GM12878 (cell line): ENCODE results near the gene SIX3. TPM values are rescaled to one million over a fixed set of nuclear protein-coding genes. Genes with fewer than 3 reads are reported as not detected.

ENCODE experiments used
- ATAC-seq: fragments of 200-7000 bp; cut with Tn5 transposase; 3 replicates; pipeline ENCODE4 v1.9.1; 2020; ENCODE audit warnings: mild to moderate bottlenecking, moderate library complexity
- BruUV-seq: library from RNA; stranded (reverse); fragments of 400-500 nt; replicated peaks from 2 replicates; lab custom pipeline; 2021; lab: Mats Ljungman, UMichigan
- CTCF ChIA-PET: fragments of 300-600 bp; sonication (Branson Sonifier 250); formaldehyde crosslinking; extraction: SDS; loops from one replicate; lab custom pipeline; 2021; ENCODE audit warnings: inconsistent platforms; lab: Yijun Ruan, JAX
- POLR2A ChIA-PET: fragments of 350-600 bp; formaldehyde crosslinking; extraction: SDS; loops from one replicate; lab custom pipeline; 2021; ENCODE audit warnings: inconsistent platforms; lab: Charles Lee
- RAD21 ChIA-PET: fragments of 300-600 bp; sonication (Branson Sonifier 250); formaldehyde crosslinking; loops from one replicate; lab custom pipeline; 2023; ENCODE audit warnings: antibody characterized with exemption; ENCODE audit not compliant: unreplicated experiment; lab: Charles Lee
- SMC1A ChIA-PET: fragments of 300-600 bp; sonication (Branson Sonifier 250); formaldehyde crosslinking; loops from one replicate; lab custom pipeline; 2023; ENCODE audit not compliant: unreplicated experiment, uncharacterized antibody; lab: Charles Lee
- DNase-seq: peaks from one replicate; pipeline ENCODE4 v3.0.0-alpha.2; 2011; ENCODE audit warnings: low read depth, low spot score
- FAIRE-seq: peaks from 3 replicates; lab custom pipeline; 2011; peaks lifted over from hg19 to GRCh38; lab: Jason Lieb, UNC
- H2AFZ ChIP-seq: 2 replicates; pipeline ENCODE4 v1.6.0; 2011; ENCODE audit warnings: low read depth, low read length, control low read depth; ENCODE audit not compliant: control insufficient read depth
- H3K27ac ChIP-seq: 2 replicates; pipeline ENCODE4 v1.5.1; 2011; ENCODE audit warnings: control low read depth; ENCODE audit not compliant: control insufficient read depth, insufficient read depth
- H3K27me3 ChIP-seq, 2 experiments: replicated peaks in 1 of 2; 2 replicates each; pipeline versions ENCODE4 v1.6.0 to v1.6.1; 2011; ENCODE audit warnings: low read length in 1 of 2; ENCODE audit not compliant: control insufficient read depth in 2 of 2, insufficient read depth in 2 of 2
- H3K36me3 ChIP-seq, 2 experiments: 2 replicates each; pipeline ENCODE4 v1.5.1; 2011; ENCODE audit warnings: low read length in 1 of 2; ENCODE audit not compliant: control insufficient read depth in 2 of 2, insufficient read depth in 2 of 2
- H3K4me1 ChIP-seq: 2 replicates; pipeline ENCODE4 v1.6.1; 2011; ENCODE audit warnings: mild to moderate bottlenecking, low read length, moderate library complexity, mixed read lengths; ENCODE audit not compliant: control insufficient read depth, insufficient read depth
- H3K4me2 ChIP-seq: 2 replicates; pipeline ENCODE4 v1.6.0; 2011; ENCODE audit warnings: control low read depth; ENCODE audit not compliant: control insufficient read depth, insufficient read depth
- H3K4me3 ChIP-seq: fragments of 200-600 bp; sonication (generic); 2 replicates; pipeline ENCODE4 v1.5.1; 2016
- H3K79me2 ChIP-seq: 2 replicates; pipeline ENCODE4 v1.6.0; 2011; ENCODE audit warnings: low read length; ENCODE audit not compliant: control insufficient read depth, insufficient read depth
- H3K9ac ChIP-seq: 2 replicates; pipeline ENCODE4 v1.8.0; 2011; ENCODE audit warnings: low read length, control low read depth, mixed read lengths; ENCODE audit not compliant: control insufficient read depth, insufficient read depth
- H3K9me3 ChIP-seq: replicated peaks from 3 replicates; pipeline ENCODE4 v1.5.1; 2011; ENCODE audit warnings: mild to moderate bottlenecking, low read length; ENCODE audit not compliant: control insufficient read depth, insufficient read depth
- H4K20me1 ChIP-seq: 2 replicates; pipeline ENCODE4 v1.6.0; 2011; ENCODE audit not compliant: control insufficient read depth, insufficient read depth
- ASH2L ChIP-seq: fragments of 300-600, 200-600 bp; sonication (generic); IDR thresholded peaks from 2 replicates; pipeline ENCODE4 v1.6.1; 2017; ENCODE audit warnings: low read depth, mild to moderate bottlenecking, borderline replicate concordance
- CTCF ChIP-seq, 3 experiments: IDR thresholded peaks in 2 of 3; conservative IDR thresholded peaks in 1 of 3; 2 replicates each; pipeline ENCODE4 v1.5.1; 2011; ENCODE audit warnings: low read depth in 3 of 3, low read length in 3 of 3, mild to moderate bottlenecking in 3 of 3, control low read depth in 2 of 3, moderate library complexity in 2 of 3, inconsistent platforms in 1 of 3, mixed read lengths in 1 of 3; ENCODE audit not compliant: control insufficient read depth in 2 of 3, insufficient read depth in 1 of 3; ENCODE audit errors: extremely low read depth in 1 of 3
- E2F4 ChIP-seq: IDR thresholded peaks from 2 replicates; pipeline ENCODE4 v1.6.1; 2012; ENCODE audit warnings: low read depth, low read length, improper control_type of control experiment
- EGR1 ChIP-seq, 2 experiments: IDR thresholded peaks; 1 replicate in 1 of 2; 2 replicates in 1 of 2; pipeline ENCODE4 v1.6.1; 2011 to 2012; ENCODE audit warnings: low read depth in 2 of 2, low read length in 2 of 2, borderline replicate concordance in 1 of 2, mild to moderate bottlenecking in 1 of 2, moderate library complexity in 1 of 2
- GATAD2B ChIP-seq: fragments of 450-650 bp; conservative IDR thresholded peaks from 2 replicates; pipeline ENCODE4 v1.6.1; 2017; ENCODE audit warnings: low read depth, mild to moderate bottlenecking, moderate library complexity
- HDGF ChIP-seq: fragments of 450-650 bp; IDR thresholded peaks from 2 replicates; pipeline ENCODE4 v1.6.1; 2016; ENCODE audit warnings: antibody characterized with exemption
- NRF1 ChIP-seq: conservative IDR thresholded peaks from 2 replicates; pipeline ENCODE4 v1.6.1; 2011; ENCODE audit warnings: mild to moderate bottlenecking, low read depth, low read length, improper control_type of control experiment
- WRNIP1 ChIP-seq: IDR thresholded peaks from 2 replicates; pipeline ENCODE4 v1.6.1; 2011; ENCODE audit warnings: low read depth, low read length, improper control_type of control experiment, borderline replicate concordance
- ZNF217 ChIP-seq: fragments of 450-650 bp; IDR thresholded peaks from 2 replicates; pipeline ENCODE4 v1.6.1; 2017; ENCODE audit warnings: antibody characterized with exemption, mild to moderate bottlenecking
- WGBS: methylation state at CpG from one replicate; pipeline ENCODE4 v1.1.6; 2016; ENCODE audit warnings: low lambda C conversion rate; ENCODE audit not compliant: insufficient replicate concordance, insufficient coverage; ENCODE audit errors: missing lambda C conversion rate; 5-methylcytosine and 5-hydroxymethylcytosine counted together
- in situ Hi-C: fragments of 300-500 bp; cut with MboI; formaldehyde crosslinking; loops from 9 replicates; pipeline ENCODE4 v1.14.3; 2018; ENCODE audit warnings: mixed read lengths
- intact Hi-C: fragments of 100-400 bp; cut with micrococcal nuclease; formaldehyde crosslinking; loops from one replicate; pipeline ENCODE4 v1.14.2; 2022; ENCODE audit not compliant: unreplicated experiment
- polyA plus RNA-seq, 11 experiments: library from polyadenylated mRNA; depleted of rRNA in 4 of 11; unstranded in 6 of 11; stranded (reverse) in 5 of 11; fragments of >200 nt; fragmentation: Nextera tagmentation in 4 of 11; fragmentation: Illumina TruSeq in 1 of 11; extraction: Ambion mirVana in 4 of 11; extraction: Trizol in 1 of 11; gene quantifications; 1 replicate in 1 of 11; 2 replicates in 10 of 11; pipeline versions ENCODE4 v1.2.1 to v1.2.3, GENCODE V29; 2011 to 2016; ENCODE audit warnings: inconsistent platforms in 2 of 11, missing spikeins in 2 of 11, low read depth in 1 of 11
- total RNA-seq, 4 experiments: library from RNA; depleted of rRNA in 3 of 4; stranded (reverse); fragments of >200 nt in 3 of 4; fragmentation: Illumina TruSeq in 1 of 4; extraction: Trizol in 1 of 4; gene quantifications; 2 replicates each; pipeline versions ENCODE4 v1.2.1 to v1.2.3, GENCODE V29; 2013 to 2021

Gene SIX3
- total and polyA plus RNA-seq, 10 of the 15 experiments (the other 5 are each of a cell fraction or from before 2014, with no cell fraction given): 0.05 to 0.42 (median 0.13) TPM; not detected in 4

- Histone ChIP-seq H3K79me2 (no peaks in the 10 kb centered on the region), H3K27me3 (peaks cover 0 to 14% of the 10 kb centered on the region in 2 experiments; a peak in 3 of 4 replicates), H3K36me3 (no peaks in the 10 kb centered on the region), H4K20me1 (no peaks in the 10 kb centered on the region), H3K27ac (no peak overlapping the region), H2AFZ (no peak overlapping the region), H3K4me1 (no peaks in the 10 kb centered on the region), H3K4me2 (no peak overlapping the region), H3K9ac (no peak overlapping the region), H3K9me3 (no peaks in the 10 kb centered on the region), H3K4me3 (no peak overlapping the region)
- SMC1A ChIA-PET: interaction anchor here (0.7 to 1.5 kb wide), 3 partner anchors 9 to 477 kb away, joined by 3 to 5 read pairs (median 3); no protein-coding TSS in a partner anchor
- TF ChIP-seq HDGF: no peak
- TF ChIP-seq NRF1: no peak
- TF ChIP-seq ASH2L: no peak
- TF ChIP-seq WRNIP1: no peak
- no peak for DNase-seq
- intact Hi-C loops (no loop called here), in situ Hi-C loops (no loop called here)
- WGBS: 46% methylated on average over 6 of the region's 6 CpGs
- no peak for ATAC-seq
- RAD21 ChIA-PET: no interaction called here
- POLR2A ChIA-PET: interaction anchor here (0.6 kb wide), 2 partner anchors 432 to 853 kb away, joined by 3 to 4 read pairs; no protein-coding TSS in a partner anchor
- CTCF ChIA-PET: interaction anchor here (3.7 kb wide), 1 partner anchor 443 kb away, joined by 13 read pairs; no protein-coding TSS in a partner anchor
- BruUV-seq: no TSS peak
- no peak for FAIRE-seq
Observed at GRCh38 chr2:44922776-44923175, 18.7 kb upstream of the SIX3 start.

- H3K4me2 ChIP-seq: no peak overlapping the region
- WGBS: 31% methylated on average over 4 of the region's 4 CpGs
- ATAC-seq: no peak
- H2AFZ ChIP-seq: no peak overlapping the region
- no peak overlapping the region for H3K4me3 ChIP-seq
- H3K9ac ChIP-seq: no peak overlapping the region
- intact Hi-C loops (no loop called here), in situ Hi-C loops (no loop called here)
- FAIRE-seq: no peak
- POLR2A ChIA-PET: no interaction called here
- SMC1A ChIA-PET: interaction anchor here (1.1 to 1.2 kb wide), 2 partner anchors 9 to 92 kb away, joined by 3 read pairs; no protein-coding TSS in a partner anchor
- H3K4me1 ChIP-seq: peaks cover 5% of the 10 kb centered on the region; the same call in 1 of the 2 replicates
- CTCF ChIA-PET: interaction anchor here (1.1 kb wide), 1 partner anchor 26 kb away, joined by 3 read pairs; no protein-coding TSS in a partner anchor
- H4K20me1 ChIP-seq: no peaks in the 10 kb centered on the region
- H3K27me3 ChIP-seq: peaks cover 3 to 23% of the 10 kb centered on the region in 2 experiments
- BruUV-seq: no TSS peak
- DNase-seq: no peak
- H3K79me2 ChIP-seq: no peaks in the 10 kb centered on the region
- no peak overlapping the region for H3K27ac ChIP-seq
- no peaks in the 10 kb centered on the region for H3K36me3 ChIP-seq
- no peaks in the 10 kb centered on the region for H3K9me3 ChIP-seq
- RAD21 ChIA-PET: no interaction called here
- TF ChIP-seq CTCF (IDR thresholded peaks at IDR 0.05 in 2 of 3, conservative IDR thresholded peaks at IDR 0.05 in 1 of 3; ENCODE audit: control insufficient read depth in 2 of 3, extremely low read depth in 1 of 3, insufficient read depth in 1 of 3, low read depth in 3 of 3, low read length in 3 of 3) (no peak), E2F4 (no peak), ZNF217 (no peak), EGR1 (IDR thresholded peaks at IDR 0.05; ENCODE audit: borderline replicate concordance in 1 of 2, low read depth in 2 of 2, low read length in 2 of 2) (no peak), GATAD2B (no peak)
Observed at GRCh38 chr2:44925561-44926136, 15.9 kb upstream of the SIX3 start.
